Upper lobe of left lung (tissue), 6 donors: Measurements from ENCODE around the gene PEPD. TPM values are rescaled to one million over a fixed set of nuclear protein-coding genes. Genes with fewer than 3 reads are reported as not detected.

Experiments
- ATAC-seq, 2 donors: fragments of 200-7000 bp; cut with Tn5 transposase; one replicate each; pipeline ENCODE4 v1.9.1; 2022; ENCODE audit warnings: mild to moderate bottlenecking in 2 of 2, moderate library complexity in 2 of 2; ENCODE audit not compliant: low FRiP score in 2 of 2
- DNase-seq, 2 donors: peaks; one replicate each; pipeline ENCODE4 v3.0.0-alpha.2; 2019 to 2020
- H3K27ac ChIP-seq, 4 donors: fragments of 200-600 bp; sonication (generic); one replicate each; pipeline ENCODE4 v1.5.1; 2016 to 2019
- H3K27me3 ChIP-seq, 4 donors: fragments of 200-600 bp; sonication (generic); one replicate each; pipeline ENCODE4 v1.5.1; 2017 to 2019
- H3K36me3 ChIP-seq, 4 donors: fragments of 200-600 bp; sonication (generic); one replicate each; pipeline ENCODE4 v1.5.1; 2016 to 2019
- H3K4me1 ChIP-seq, 4 donors: fragments of 200-600 bp; sonication (generic); one replicate each; pipeline ENCODE4 v1.5.1; 2018 to 2019
- H3K4me3 ChIP-seq, 4 donors: fragments of 200-600 bp; sonication (generic); one replicate each; pipeline ENCODE4 v1.5.1; 2017 to 2019; ENCODE audit warnings: mild to moderate bottlenecking in 2 of 4, moderate library complexity in 1 of 4
- H3K9me3 ChIP-seq, 4 donors: fragments of 200-600 bp; sonication (generic); one replicate each; pipeline ENCODE4 v1.5.1; 2018 to 2019
- CTCF ChIP-seq, 6 experiments: fragments of 450-650 bp in 4 of 6; fragments of 200-600 bp in 2 of 6; sonication (generic) in 2 of 6; IDR thresholded peaks; one replicate each; pipeline ENCODE4 v1.5.1; 2016 to 2019; ENCODE audit warnings: antibody characterized with exemption in 6 of 6
- EP300 ChIP-seq, 4 donors: sonication (generic); formaldehyde crosslinking; IDR thresholded peaks; one replicate each; pipeline ENCODE4 v1.5.1; 2017; ENCODE audit warnings: antibody characterized with exemption in 4 of 4, control low read depth in 2 of 4
- POLR2A ChIP-seq, 4 donors: fragments of 450-650 bp; IDR thresholded peaks; one replicate each; pipeline ENCODE4 v1.5.1; 2016 to 2017; ENCODE audit warnings: antibody characterized with exemption in 4 of 4, mild to moderate bottlenecking in 2 of 4
- POLR2AphosphoS5 ChIP-seq, 2 donors: sonication (generic); formaldehyde crosslinking; IDR thresholded peaks; one replicate each; pipeline ENCODE4 v1.5.1; 2017; ENCODE audit warnings: antibody characterized with exemption in 2 of 2
- WGBS, 2 donors: methylation state at CpG; one replicate each; pipeline ENCODE4 v1.1.5; 2017 to 2018; 5-methylcytosine and 5-hydroxymethylcytosine counted together
- total RNA-seq, 6 donors: library from RNA; depleted of rRNA in 4 of 6; stranded (reverse); fragments of >200 nt in 4 of 6; gene quantifications; one replicate each; pipeline versions ENCODE4 v1.1.0 to v1.2.1, GENCODE V29; 2016 to 2021
- donor health status: DM: no; HTN: no; CAD: no; lungs with moderate emphysema.
- donor health status: DM: no; HTN: yes; CAD: no; lungs with severe emphysema.

The PEPD gene
- total RNA-seq, 6 donors from 2014 or later: 30.4 to 106 (median 80.6) TPM

GRCh38 chr19:33503433-33504057, 18.0 kb downstream of the PEPD start:
- ATAC-seq (no peak), DNase-seq (no peak)
- no peaks in the 10 kb centered on the region for H3K4me1 ChIP-seq
- WGBS, 2 donors: 87 to 93% methylated on average over 20 to 21 of the region's 21 CpGs
- no peak overlapping the region for H3K27ac ChIP-seq
- H3K27me3 ChIP-seq: no peaks in the 10 kb centered on the region
- peaks cover 3 to 38% (median 21%) of the 10 kb centered on the region in 4 donors for H3K36me3 ChIP-seq
- H3K4me3 ChIP-seq: no peak overlapping the region
- TF ChIP-seq POLR2A (IDR thresholded peaks at IDR 0.05) (no peak), EP300 (IDR thresholded peaks at IDR 0.05) (no peak), POLR2AphosphoS5 (IDR thresholded peaks at IDR 0.05) (no peak), CTCF (IDR thresholded peaks at IDR 0.05) (no peak)
- H3K9me3 ChIP-seq: no peaks in the 10 kb centered on the region

GRCh38 chr19:33503030-33503429, 18.6 kb downstream of the PEPD start:
- Histone ChIP-seq H3K27ac (no peak overlapping the region), H3K4me1 (no peaks in the 10 kb centered on the region), H3K27me3 (no peaks in the 10 kb centered on the region), H3K9me3 (no peaks in the 10 kb centered on the region), H3K36me3 (peaks cover 3 to 39% (median 24%) of the 10 kb centered on the region in 4 donors), H3K4me3 (no peak overlapping the region)
- DNase-seq (no peak), ATAC-seq (no peak)
- TF ChIP-seq POLR2A (IDR thresholded peaks at IDR 0.05): no peak
- TF ChIP-seq CTCF (IDR thresholded peaks at IDR 0.05): no peak
- TF ChIP-seq POLR2AphosphoS5 (IDR thresholded peaks at IDR 0.05): no peak
- no peak for TF ChIP-seq EP300 (IDR thresholded peaks at IDR 0.05)
- WGBS, 2 donors: 85 to 100% methylated on average over 1 to 6 of the region's 6 CpGs

DNA sequence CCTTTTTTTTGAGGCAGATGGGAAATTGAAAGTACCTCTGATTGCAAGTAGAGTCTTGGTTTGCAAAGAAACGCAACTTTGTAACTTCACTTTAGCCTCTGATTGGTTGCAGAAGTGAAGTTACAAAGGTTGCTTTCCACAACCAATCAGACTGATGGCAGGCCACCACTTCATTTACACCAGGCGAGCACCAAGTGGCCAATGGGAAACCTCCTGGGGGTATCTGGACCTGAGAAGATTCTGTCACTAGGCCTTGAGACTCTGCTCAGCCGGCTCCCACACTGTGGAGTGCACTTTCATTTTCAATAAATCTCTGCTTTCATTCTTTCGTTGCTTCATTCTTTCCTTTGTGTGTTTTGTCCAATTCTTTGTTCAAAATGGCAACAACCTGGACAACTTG, 19.1 kb downstream of the PEPD start:
- TF ChIP-seq POLR2AphosphoS5 (IDR thresholded peaks at IDR 0.05) (no peak), EP300 (IDR thresholded peaks at IDR 0.05) (no peak), CTCF (IDR thresholded peaks at IDR 0.05) (no peak), POLR2A (IDR thresholded peaks at IDR 0.05) (no peak)
- 94 to 98% methylated on average over 4 of the region's 4 CpGs for WGBS, 2 donors

GRCh38 chr19:33501693-33502356, 19.8 kb downstream of the PEPD start:
- H3K36me3 ChIP-seq: peaks cover 3 to 50% (median 29%) of the 10 kb centered on the region in 4 donors
- no peak overlapping the region for H3K4me3 ChIP-seq
- no peaks in the 10 kb centered on the region for H3K4me1 ChIP-seq
- 90 to 91% methylated on average over 7 to 8 of the region's 8 CpGs for WGBS, 2 donors
- TF ChIP-seq POLR2AphosphoS5 (IDR thresholded peaks at IDR 0.05) (no peak), POLR2A (IDR thresholded peaks at IDR 0.05) (no peak), CTCF (IDR thresholded peaks at IDR 0.05) (no peak), EP300 (IDR thresholded peaks at IDR 0.05) (no peak)
- no peak for DNase-seq
- no peak overlapping the region for H3K27ac ChIP-seq
- no peaks in the 10 kb centered on the region for H3K9me3 ChIP-seq
- H3K27me3 ChIP-seq: no peaks in the 10 kb centered on the region
- ATAC-seq: no peak

More for the DNA sequence above, 19.1 kb downstream of the PEPD start:
- no peaks in the 10 kb centered on the region for H3K9me3 ChIP-seq
- DNase-seq (no peak), ATAC-seq (no peak)
- H3K4me1 ChIP-seq: no peaks in the 10 kb centered on the region
- H3K36me3 ChIP-seq: peaks cover 3 to 44% (median 25%) of the 10 kb centered on the region in 4 donors
- no peak overlapping the region for H3K27ac ChIP-seq
- no peaks in the 10 kb centered on the region for H3K27me3 ChIP-seq
- H3K4me3 ChIP-seq: no peak overlapping the region
